Cortex of kidney (tissue), 1 donor: ENCODE measurements around the gene C3orf20.
"Not testable (repeated sequence)": the region's sequence is repeated elsewhere in the genome, so short reads cannot be mapped to it uniquely, and the experiment has no call there.

Source experiments
- DNase-seq: peaks from one replicate; lab custom pipeline; 2025; lab: John Stamatoyannopoulos, UW

C3orf20 gene

GRCh38 chr3:14700891-14701290 is 25.9 kb downstream of the C3orf20 start:
- DNase-seq, result no peak

- DNase-seq, result no peak
These were observed 26.7 kb downstream of the C3orf20 start for GRCh38 chr3:14701676-14702075.

- no peak for DNase-seq
These were observed 28.3 kb downstream of the C3orf20 start for GRCh38 chr3:14703128-14703750.

- DNase-seq, result no peak
These were observed 28.9 kb downstream of the C3orf20 start for GRCh38 chr3:14703791-14704190.

- no peak for DNase-seq
These were observed 31.2 kb downstream of the C3orf20 start for GRCh38 chr3:14706096-14706495.

- DNase-seq, result no peak
These were observed 41.6 kb downstream of the C3orf20 start for GRCh38 chr3:14716591-14716990.

- DNase-seq, result no peak
These were observed 42.4 kb downstream of the C3orf20 start for GRCh38 chr3:14717307-14717706.

- DNase-seq, result no peak
These were observed 43.6 kb downstream of the C3orf20 start for GRCh38 chr3:14718539-14718938.

- no peak for DNase-seq
These were observed 44.1 kb downstream of the C3orf20 start for GRCh38 chr3:14719006-14719405.

GRCh38 chr3:14721126-14721864 is 46.4 kb downstream of the C3orf20 start:
- DNase-seq, result no peak

- no peak for DNase-seq
These were observed 50.1 kb downstream of the C3orf20 start for GRCh38 chr3:14725013-14725412.

- DNase-seq, result no peak
These were observed 50.9 kb downstream of the C3orf20 start for GRCh38 chr3:14725564-14726440.

GRCh38 chr3:14726441-14726780 is 51.5 kb downstream of the C3orf20 start:
- no peak for DNase-seq

GRCh38 chr3:14728113-14728512 is 53.2 kb downstream of the C3orf20 start:
- no peak for DNase-seq

GRCh38 chr3:14730703-14731382 is 55.9 kb downstream of the C3orf20 start:
- no peak for DNase-seq

GRCh38 chr3:14740983-14741382 is 66.0 kb downstream of the C3orf20 start:
- DNase-seq, result no peak

- DNase-seq, result no peak
These were observed 66.6 kb downstream of the C3orf20 start for GRCh38 chr3:14741510-14741909.

GRCh38 chr3:14744556-14744955 is 69.6 kb downstream of the C3orf20 start:
- no peak for DNase-seq

- DNase-seq, result no peak
These were observed 75.7 kb downstream of the C3orf20 start for GRCh38 chr3:14750650-14751049.

- DNase-seq, result not testable (repeated sequence)
These were observed 78.0 kb downstream of the C3orf20 start for GRCh38 chr3:14752979-14753378.

- DNase-seq, result no peak
These were observed 82.3 kb downstream of the C3orf20 start for GRCh38 chr3:14757153-14757700.

- no peak for DNase-seq
These were observed 83.4 kb downstream of the C3orf20 start for GRCh38 chr3:14758297-14758696.
